KOPT-K1 (cell line): Measurements from ENCODE around the gene PYGL.
A peak's percentile ranks its signal among the peaks of the same experiment; 100 is the strongest.

Source experiments
- H3K27ac ChIP-seq: fragments of 200-600 bp; sonication (generic); 2 replicates; pipeline ENCODE4 v1.5.1; 2016; ENCODE audit warnings: antibody characterized with exemption, mild to moderate bottlenecking, low read depth, low read length; ENCODE audit not compliant: poor library complexity, severe bottlenecking
- H3K36me3 ChIP-seq: fragments of 200-600 bp; sonication (generic); 2 replicates; pipeline ENCODE4 v1.5.1; 2017; ENCODE audit warnings: antibody characterized with exemption, mild to moderate bottlenecking, low read length, moderate library complexity; ENCODE audit not compliant: insufficient read depth
- H3K9me3 ChIP-seq: fragments of 200-600 bp; sonication (generic); 2 replicates; pipeline ENCODE4 v1.5.1; 2017; ENCODE audit warnings: antibody characterized with exemption, low read length, mild to moderate bottlenecking; ENCODE audit not compliant: insufficient read depth, poor library complexity, severe bottlenecking

Gene PYGL

GRCh38 chr14:50882932-50883826 is 61.1 kb downstream of the PYGL start:
- Histone ChIP-seq H3K36me3 (no peaks in the 10 kb centered on the region), H3K9me3 (no peaks in the 10 kb centered on the region), H3K27ac (no peak overlapping the region)

- no peaks in the 10 kb centered on the region for H3K9me3 ChIP-seq
- no peaks in the 10 kb centered on the region for H3K36me3 ChIP-seq
- H3K27ac ChIP-seq = no peak overlapping the region
These were observed 68.8 kb downstream of the PYGL start for GRCh38 chr14:50875359-50876070.

GRCh38 chr14:50874757-50875156 is 69.5 kb downstream of the PYGL start:
- Histone ChIP-seq H3K9me3 (no peaks in the 10 kb centered on the region), H3K27ac (no peak overlapping the region), H3K36me3 (no peaks in the 10 kb centered on the region)

GRCh38 chr14:50871914-50872732 is 72.2 kb downstream of the PYGL start, which contains the start of gene ABHD12B:
Gene ABHD12B, plus strand, starts transcription at chr14:50872053. Its CDS starts 122 bp downstream, at chr14:50872175.
- no peak within 1 kb of the TSS for H3K27ac ChIP-seq
- H3K36me3 ChIP-seq = no peaks in the 10 kb centered on the region
- no peaks in the 10 kb centered on the region for H3K9me3 ChIP-seq

GRCh38 chr14:50871228-50871627 is 73.1 kb downstream of the PYGL start:
- Histone ChIP-seq H3K27ac (no peak overlapping the region), H3K9me3 (no peaks in the 10 kb centered on the region), H3K36me3 (no peaks in the 10 kb centered on the region)

- Histone ChIP-seq H3K36me3 (no peaks in the 10 kb centered on the region), H3K27ac (no peak overlapping the region), H3K9me3 (no peaks in the 10 kb centered on the region)
These were observed 78.7 kb downstream of the PYGL start for GRCh38 chr14:50865391-50866076.

GRCh38 chr14:50864946-50865345 is 79.3 kb downstream of the PYGL start:
- no peak overlapping the region for H3K27ac ChIP-seq

GRCh38 chr14:50864237-50864636 is 80.0 kb downstream of the PYGL start:
- Histone ChIP-seq H3K36me3 (no peaks in the 10 kb centered on the region), H3K9me3 (no peaks in the 10 kb centered on the region), H3K27ac (no peak overlapping the region)

More at GRCh38 chr14:50864946-50865345, 79.3 kb downstream of the PYGL start:
- Histone ChIP-seq H3K36me3 (no peaks in the 10 kb centered on the region), H3K9me3 (no peaks in the 10 kb centered on the region)

GRCh38 chr14:50862036-50862570 is 82.2 kb downstream of the PYGL start:
- Histone ChIP-seq H3K9me3 (no peaks in the 10 kb centered on the region), H3K27ac (no peak overlapping the region), H3K36me3 (no peaks in the 10 kb centered on the region)

- Histone ChIP-seq H3K27ac (peak overlapping the region; percentile 61), H3K36me3 (no peaks in the 10 kb centered on the region), H3K9me3 (no peaks in the 10 kb centered on the region)
These were observed 83.7 kb downstream of the PYGL start for GRCh38 chr14:50860478-50861086.

- Histone ChIP-seq H3K27ac (no peak overlapping the region), H3K36me3 (no peaks in the 10 kb centered on the region), H3K9me3 (no peaks in the 10 kb centered on the region)
These were observed 85.0 kb downstream of the PYGL start for GRCh38 chr14:50859296-50859624.

- no peaks in the 10 kb centered on the region for H3K9me3 ChIP-seq
- H3K27ac ChIP-seq = no peak overlapping the region
- no peaks in the 10 kb centered on the region for H3K36me3 ChIP-seq
These were observed 87.6 kb downstream of the PYGL start for GRCh38 chr14:50856660-50857059.

- Histone ChIP-seq H3K36me3 (no peaks in the 10 kb centered on the region), H3K27ac (no peak overlapping the region)
These were observed 88.7 kb downstream of the PYGL start for GRCh38 chr14:50855558-50855957.

More at GRCh38 chr14:50855558-50855957, 88.7 kb downstream of the PYGL start:
- H3K9me3 ChIP-seq = no peaks in the 10 kb centered on the region
